SH-SY5Y (cell line): Measurements from ENCODE around the gene MEIKIN.

ENCODE experiments used
- GATA2 ChIP-seq: IDR thresholded peaks from 2 replicates; pipeline ENCODE4 v1.6.1; 2011; ENCODE audit warnings: mild to moderate bottlenecking, low read depth, low read length
- GATA3 ChIP-seq: IDR thresholded peaks from 2 replicates; pipeline ENCODE4 v1.6.1; 2011; ENCODE audit warnings: low read depth, mild to moderate bottlenecking, low read length, moderate library complexity

DNA sequence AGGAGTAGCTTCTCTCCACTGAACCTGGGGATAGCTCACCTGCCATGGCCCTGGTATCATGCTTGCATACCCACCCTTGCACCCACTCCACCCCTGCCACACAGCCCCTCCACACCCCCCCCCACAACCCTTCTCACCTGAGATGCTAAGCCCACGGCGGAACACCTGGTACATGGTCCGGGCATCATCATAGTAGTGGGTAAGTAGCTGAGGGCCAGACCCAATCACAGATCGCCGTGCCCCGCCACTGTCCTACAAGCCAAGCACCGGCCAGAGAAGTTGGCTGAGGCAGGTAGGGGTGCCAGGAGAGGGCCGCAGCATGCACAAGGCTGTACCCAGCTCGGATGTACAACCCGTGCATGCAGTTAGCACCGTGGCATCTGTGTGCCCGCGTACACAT, 45.3 kb upstream of the MEIKIN start:
- TF ChIP-seq GATA3, result no peak
- TF ChIP-seq GATA2, result no peak
